GM21390 (cell line): Measurements from ENCODE around the gene KRT33B.
"Not testable (repeated sequence)": the region's sequence is repeated elsewhere in the genome, so short reads cannot be mapped to it uniquely, and the experiment has no call there.

Experiments used
- ATAC-seq: cut with Tn5 transposase; IDR thresholded peaks from one replicate; pipeline ENCODE4 v1.9.1; 2021; ENCODE audit not compliant: unreplicated experiment

The KRT33B gene

GRCh38 chr17:41394254-41394996, 24.8 kb upstream of the KRT33B start:
- no peak for ATAC-seq

GRCh38 chr17:41393826-41394225, 24.2 kb upstream of the KRT33B start:
- ATAC-seq: no peak

DNA sequence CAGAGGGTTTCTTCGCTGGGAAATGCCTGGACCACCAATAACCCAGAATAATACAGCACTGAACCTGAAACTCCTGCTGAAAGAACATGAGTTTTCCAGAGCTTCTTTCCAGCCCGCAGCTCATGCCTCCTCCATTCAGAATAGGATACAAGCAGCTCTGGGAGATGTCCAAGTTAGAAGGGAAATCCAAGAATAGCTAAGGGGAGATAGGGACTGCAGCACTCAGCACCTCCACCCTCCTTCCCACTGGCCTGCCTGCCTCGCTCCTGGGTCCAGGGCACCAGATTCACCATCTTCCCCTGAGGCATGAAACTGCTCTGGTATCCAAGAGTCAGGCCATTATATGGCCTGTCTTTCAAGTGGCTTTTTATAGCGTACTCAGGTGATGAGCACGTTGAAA, 23.7 kb upstream of the KRT33B start:
- ATAC-seq: no peak

- no peak for ATAC-seq
Observed at GRCh38 chr17:41392278-41392677, 22.7 kb upstream of the KRT33B start.

DNA sequence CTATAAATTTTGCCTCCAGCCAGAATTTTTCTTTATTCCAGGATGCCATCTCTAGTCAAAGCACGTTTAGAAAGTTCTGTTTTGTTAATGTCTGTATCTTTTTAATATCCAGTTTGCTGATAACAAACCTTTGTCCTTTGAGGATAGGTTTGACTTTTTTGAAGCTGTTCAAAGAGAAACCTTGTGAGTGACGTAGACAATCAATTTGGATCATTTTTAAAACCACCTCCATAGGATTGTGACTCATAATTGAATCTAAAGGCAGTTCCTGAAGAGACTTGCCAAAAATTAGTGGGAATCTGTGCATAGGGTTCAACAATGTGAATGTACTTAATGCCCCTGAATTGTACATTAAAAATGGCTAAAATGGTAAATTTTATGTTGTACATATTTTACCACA, 21.9 kb upstream of the KRT33B start:
- ATAC-seq: no peak

DNA sequence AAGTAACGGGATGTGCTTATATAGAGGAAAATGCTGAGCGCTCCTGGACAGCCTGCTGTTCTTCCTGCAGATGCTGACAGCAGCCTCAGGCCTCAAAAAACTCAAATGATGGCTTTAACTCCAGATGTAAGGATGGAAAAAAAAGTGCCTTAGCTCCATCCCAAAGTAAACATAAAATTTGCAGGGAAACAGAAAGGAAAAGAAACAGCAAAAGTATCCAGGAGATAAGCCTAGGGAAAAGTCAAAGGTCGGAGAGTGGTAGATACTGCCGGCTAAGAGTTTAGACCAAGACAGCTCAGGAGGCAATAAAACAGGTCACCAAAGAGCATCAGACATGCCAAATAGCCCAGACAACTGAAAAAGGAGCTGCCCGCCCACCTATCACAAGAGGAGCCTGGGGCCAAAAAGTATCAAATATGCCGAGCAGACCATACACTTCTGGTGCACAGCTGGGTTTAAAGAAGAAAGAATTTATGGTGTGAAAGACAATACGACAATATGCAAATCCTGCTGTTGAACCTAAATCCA, 20.9 kb upstream of the KRT33B start:
- no peak for ATAC-seq

DNA sequence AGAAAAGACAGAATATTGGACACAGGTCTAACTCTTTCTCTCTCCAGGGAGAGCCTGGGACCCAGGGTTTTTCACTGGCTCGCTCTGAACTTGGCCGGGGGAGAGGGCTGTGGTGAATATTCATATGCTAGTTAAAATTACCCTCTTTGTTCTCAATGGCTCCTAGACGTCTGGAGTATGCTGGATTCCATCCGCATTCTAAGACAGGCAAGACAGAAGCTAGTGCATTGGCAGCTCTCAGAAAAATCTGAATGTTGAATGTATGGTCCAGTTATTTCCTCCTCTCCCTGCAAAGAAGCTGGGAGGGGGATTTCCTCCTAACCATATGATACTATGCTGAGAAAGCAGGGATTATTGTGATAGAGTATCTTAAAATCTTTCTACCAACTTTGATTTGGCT, 18.1 kb upstream of the KRT33B start:
- no peak for ATAC-seq

DNA sequence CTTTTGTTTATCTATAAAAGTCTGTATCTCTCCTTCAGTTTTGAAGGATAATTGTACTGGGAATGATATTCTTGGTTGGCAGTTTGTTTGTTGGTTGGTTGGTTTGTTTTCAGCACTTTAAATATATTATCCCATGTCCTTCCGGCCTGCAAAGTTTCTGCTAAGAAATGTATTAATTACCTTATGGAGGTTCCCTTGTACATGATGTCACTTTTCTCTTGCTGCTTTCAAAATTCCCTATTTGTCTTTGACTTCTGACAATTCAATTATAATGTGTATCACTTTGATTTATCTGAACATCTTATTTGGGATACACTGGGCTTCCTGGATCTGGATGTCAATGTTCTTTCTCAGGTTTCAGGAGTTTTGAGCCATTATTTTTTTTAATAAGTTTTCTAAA, 16.6 kb upstream of the KRT33B start:
- ATAC-seq: no peak

DNA sequence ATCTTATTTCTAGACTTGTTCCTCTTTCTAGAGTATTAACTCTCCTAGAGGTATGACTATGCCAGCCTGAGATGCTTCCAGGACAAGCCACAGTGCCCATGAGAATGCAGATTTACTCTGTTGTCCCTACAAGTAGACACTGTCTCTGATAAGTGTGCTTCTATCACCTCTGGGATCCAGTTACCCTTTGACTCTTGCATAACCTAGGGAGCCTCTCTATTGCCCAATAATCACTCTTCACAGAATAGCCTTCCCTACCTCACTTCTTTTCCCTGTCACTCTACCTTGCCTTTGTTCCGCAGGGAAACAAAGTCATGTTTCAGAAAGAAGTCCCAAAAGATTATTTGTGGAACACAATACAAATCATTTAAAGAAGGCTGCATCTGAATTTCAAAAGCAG, 14.1 kb upstream of the KRT33B start:
- no peak for ATAC-seq

DNA sequence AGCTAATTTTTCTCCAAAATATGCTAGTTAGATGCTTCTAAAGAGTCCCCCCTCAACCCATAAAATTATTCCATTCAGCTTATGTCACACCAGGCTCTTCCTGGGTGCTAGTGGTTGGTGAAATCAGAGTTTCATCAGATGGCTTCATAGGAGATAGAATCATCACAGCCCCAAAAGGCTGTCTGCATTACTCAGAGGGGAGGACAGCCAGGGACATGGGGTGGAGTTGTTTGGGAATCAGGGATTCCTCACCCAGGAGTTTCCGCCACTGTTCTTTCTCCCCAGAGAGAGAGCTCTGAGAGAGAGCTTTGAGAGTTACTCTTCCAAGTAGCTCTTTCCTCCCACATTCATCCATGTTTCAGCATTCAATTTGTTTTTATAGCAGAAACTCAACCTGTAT, 12.8 kb upstream of the KRT33B start:
- ATAC-seq: no peak

- ATAC-seq: not testable (repeated sequence)
Observed at GRCh38 chr17:41381943-41382342, 12.3 kb upstream of the KRT33B start, which contains the start of gene KRT34. Gene KRT34, minus strand, starts transcription at chr17:41382306. Its CDS starts 60 bp downstream, at chr17:41382246.

- ATAC-seq: not testable (repeated sequence)
Observed at GRCh38 chr17:41380091-41380490, 10.5 kb upstream of the KRT33B start.

DNA sequence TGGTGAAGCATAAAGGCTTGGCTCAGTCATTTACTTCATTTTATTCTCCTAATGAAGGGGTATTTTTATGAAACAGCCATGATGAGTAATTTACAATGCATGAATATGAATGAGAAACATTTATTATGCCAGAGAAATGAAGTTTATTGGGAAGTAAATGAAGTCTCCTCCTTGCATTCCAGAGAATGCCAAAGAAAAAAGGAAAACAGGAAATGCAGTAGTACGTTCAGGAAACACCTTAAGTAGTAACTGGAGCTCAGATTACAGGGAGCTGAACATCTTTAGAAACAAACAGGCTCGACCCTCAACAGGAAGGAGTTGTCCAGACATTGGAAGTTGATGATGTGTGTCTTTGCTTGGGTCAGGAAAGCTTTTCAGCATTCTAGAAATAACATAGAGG, 7.9 kb upstream of the KRT33B start:
- ATAC-seq: no peak

DNA sequence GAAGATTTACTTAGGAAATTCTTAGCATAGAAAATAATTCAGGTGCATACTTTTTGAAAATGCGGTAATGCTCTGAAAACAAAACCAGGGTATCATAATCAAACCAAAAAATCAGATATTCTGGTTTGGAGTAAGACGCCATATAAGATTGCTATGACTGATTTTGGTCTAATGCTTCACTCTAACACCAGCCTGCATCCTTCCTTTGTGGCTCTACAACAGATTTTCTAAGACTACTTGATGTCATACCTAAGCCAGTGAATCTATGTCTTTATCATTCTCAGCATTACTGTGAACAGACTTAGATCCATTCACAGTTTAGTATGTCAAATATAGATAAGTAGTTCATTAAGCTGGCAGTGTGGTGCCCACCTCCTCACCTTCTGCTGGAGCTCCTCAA, 590 bp downstream of the KRT33B start:
- no peak for ATAC-seq

DNA sequence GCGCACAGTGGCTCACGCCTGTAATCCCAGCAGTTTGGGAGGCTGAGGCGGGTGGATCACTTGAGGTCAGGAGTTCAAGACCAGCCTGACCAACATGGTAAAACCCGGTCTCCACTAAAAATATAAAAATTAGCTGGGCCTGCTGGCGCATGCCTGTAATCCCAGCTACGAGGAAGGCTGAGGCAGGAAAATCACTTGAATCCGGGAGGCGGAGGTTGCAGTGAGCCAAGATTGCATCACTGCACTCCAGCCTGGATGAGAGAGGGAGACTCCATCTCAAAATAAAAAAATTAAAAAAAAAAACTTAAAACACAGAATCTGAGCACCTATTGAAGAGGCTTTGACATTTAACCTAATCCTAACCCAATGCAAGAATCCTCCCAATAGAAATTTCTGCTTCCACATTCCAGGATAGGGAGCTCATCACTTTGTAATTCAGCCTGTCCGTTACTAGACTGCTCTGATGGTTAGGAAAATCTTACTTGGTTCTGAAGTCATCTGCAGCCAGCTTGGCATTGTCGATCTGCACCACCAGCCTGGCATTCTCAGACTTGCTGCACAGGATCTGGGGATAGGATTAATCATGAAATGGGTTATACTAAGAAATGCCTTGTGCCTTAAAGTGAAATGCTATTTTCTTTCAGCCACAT, 2.1 kb downstream of the KRT33B start:
- ATAC-seq: no peak

DNA sequence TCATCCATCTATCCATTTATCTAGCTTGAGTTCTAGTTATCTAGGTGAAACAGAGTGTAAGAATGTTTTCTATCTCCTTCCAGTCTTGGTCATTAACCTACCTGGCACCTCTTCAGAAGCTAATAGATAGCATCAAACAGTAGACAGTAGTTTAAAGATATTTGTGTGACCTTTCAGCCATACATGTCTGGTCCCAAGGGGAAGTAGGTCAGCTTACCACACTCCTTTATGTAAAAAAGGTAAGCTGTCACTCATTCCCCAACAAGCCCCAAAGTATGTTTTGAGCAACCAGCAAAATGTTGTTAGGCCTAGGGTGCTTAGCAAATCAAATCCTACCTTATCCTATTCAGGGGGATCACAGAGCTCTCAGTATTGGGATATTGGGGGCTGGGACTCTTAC, 3.5 kb downstream of the KRT33B start:
- no peak for ATAC-seq

- no peak for ATAC-seq
Observed at GRCh38 chr17:41363881-41364280, 5.7 kb downstream of the KRT33B start.

DNA sequence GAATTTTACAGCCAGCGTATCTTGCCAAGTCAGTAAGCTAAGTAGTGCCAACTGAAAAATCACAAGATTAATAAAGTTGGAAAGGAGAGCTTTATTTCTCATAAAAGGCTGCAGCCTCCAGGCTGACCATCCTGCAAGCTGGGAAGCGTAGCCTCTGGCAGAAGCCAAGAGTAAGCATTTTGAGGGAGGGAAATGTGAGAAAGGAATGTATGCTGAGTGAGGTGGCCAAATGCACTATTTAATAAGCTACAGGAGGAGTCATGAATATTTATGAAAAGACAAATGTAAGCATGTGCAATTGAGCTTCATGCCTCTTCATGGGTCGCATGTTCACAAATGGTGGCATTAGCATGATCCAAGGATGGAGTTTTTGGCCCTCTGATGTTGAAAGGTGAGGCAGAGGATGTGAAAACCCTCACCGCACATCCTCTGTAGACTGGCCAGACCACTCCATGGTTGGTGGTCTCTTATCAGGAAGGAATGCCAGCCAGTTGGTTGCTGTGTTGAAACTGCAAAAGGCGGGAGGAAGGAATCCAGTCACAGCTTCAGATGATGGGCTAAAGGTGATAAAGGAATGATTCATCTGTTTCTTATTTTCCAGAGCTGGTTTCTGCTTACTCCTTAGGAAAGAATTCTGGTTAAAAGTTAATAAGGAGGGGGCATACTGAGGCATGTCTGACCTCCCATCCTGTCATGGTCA, 9.2 kb downstream of the KRT33B start:
- ATAC-seq: no peak

DNA sequence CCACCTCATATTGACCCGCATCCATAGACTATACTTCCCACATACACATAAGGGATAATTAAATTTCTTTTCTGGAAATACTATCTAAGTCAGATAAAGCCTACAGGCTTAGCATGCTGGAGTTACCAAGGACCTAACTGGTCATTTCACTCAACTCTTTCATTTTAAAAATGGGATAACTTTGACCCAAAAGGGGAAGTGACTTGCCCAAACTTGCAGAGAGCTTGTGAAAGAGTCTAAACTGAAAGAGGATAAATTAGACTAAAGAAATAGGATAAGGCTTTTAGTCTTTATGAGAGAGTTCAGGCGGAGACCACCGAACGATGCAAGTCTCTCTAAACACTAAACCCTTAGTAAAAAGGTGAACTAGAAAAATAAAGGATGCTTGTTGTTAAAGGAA, 15.1 kb downstream of the KRT33B start:
- no peak for ATAC-seq

DNA sequence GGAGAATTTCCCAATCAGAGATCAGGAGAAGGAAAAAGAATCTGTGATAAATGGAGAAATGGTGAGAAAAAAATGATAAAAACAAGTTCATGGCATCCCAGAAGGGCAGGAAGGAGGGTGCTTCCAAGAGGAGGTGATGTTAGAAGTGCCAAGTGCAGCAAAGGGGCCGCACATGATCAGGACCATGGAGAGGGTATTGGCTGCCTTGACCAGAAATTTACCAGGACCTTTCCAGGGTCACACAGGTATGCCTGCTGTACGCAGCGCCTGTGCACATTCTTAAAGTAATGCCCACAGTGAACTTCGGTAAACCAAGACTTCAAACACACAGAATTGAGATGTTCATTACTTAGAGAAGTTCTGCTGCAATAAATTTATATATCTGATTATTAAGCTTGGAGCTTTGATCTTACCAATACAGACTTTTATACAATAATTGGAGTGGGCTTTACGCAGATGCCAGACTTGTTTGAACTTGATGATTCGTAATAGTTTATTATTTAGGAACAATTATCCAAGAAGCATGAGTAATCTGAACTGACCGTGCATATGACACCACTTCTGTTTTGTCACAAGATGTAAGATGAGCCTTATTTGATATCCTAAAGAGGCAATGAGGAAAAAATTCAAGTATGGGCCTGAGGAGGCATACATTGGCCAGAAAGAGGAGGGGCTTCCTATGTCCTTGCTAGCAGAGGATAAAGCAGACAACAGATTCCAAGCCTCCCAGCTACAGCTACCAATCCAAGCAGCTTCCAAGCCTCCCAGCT, 16.8 kb downstream of the KRT33B start:
- ATAC-seq: no peak

DNA sequence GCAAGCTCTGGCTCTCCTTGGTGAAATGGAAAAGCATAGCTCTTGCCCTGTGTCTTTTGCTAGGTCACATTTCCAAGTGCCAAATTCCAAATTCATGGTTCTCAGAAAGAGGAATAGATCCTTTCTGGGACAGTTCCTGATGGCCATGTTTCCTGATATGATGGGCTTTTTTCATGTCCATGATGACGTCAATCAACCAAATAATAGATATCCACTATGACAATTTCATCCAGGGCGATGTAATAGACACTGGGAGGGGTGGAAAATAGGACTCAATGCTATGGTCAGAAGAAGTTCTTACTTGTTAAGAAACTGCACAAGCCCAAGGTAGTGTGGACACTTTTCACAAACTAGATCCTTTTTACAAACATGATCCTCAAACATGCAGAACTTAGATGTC, 18.4 kb downstream of the KRT33B start:
- no peak for ATAC-seq
